Stimulated activated CD8-positive, alpha-beta memory T cell treated with anti-CD3 and anti-CD28 coated beads, Interleukin-15, amount 100 ng/mL, for 24 hours (primary cell): ENCODE data around the gene COA5.

Experiments
- DNase-seq: peaks from one replicate; pipeline ENCODE4 v3.0.0-alpha.2; 2020; ENCODE audit warnings: low read depth

COA5 gene

DNA sequence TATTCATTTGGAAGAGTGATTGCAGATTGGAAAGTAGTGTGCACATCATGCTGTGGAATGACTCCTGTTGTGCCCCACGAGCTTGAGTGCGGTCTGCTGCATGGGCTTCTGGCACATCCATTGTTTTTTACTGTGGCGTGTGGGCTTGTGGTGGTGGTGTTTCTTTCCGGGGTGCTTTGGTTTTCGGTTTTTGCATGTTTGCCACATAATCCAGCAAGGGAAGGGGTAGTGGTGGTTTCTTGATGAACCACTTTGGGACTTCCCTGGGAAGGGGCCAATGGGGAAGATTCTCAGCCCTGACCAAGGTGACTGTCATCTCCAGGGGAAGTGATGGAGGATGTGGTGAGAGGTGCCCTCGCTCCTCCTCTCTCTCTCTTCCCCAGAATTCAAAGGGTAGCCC, 57.0 kb downstream of the COA5 start:
- DNase-seq, result no peak

DNA sequence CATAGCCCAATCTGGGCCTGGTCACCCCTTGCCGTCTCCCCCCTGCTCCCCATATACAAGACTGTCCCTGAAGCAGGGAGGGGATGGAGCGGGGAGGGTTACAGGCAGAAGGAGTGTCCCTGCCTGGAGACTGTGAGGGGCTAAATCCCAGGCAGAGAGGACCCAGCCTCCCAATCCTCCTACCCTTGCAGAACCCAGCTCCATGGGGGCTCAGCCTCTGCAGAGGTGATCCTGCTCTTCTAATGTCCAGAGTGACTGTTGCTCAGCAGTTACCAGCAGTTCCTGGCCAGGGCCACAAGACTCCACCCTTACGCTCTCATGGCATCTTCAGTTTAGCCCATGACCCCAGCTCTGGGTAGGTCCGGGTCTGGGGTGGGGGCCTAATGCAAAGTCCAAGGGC, 58.1 kb downstream of the COA5 start:
- DNase-seq, result no peak
